AG08396 (cell line): ENCODE data around the gene R3HCC1L.
"Not testable (repeated sequence)": the region's sequence is repeated elsewhere in the genome, so short reads cannot be mapped to it uniquely, and the experiment has no call there.

ENCODE experiments used
- DNase-seq: peaks from one replicate; pipeline ENCODE4 v3.0.0; 2012; ENCODE audit warnings: low spot score, mixed read lengths

Gene R3HCC1L

DNA sequence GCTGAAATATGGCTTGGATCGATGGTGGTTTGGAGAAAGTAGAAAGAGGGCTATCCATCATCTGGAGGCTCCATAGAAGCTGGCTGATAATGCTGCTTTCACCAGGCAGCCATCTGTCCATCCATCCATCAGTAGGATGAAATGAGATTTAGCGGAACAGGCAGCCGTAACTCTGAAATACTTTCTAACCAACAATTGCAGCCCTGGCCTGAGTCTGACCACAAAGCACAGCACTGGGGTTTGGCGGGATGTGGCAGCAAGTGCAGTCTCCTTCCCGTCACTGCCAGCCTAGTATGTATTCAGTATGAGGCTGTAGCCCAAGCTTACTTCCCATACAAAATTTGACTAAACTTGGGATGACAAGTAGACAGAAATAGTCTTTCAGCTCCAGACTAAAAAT lies 38.0 kb downstream of the R3HCC1L start:
- DNase-seq, result no peak

- DNase-seq, result no peak
Measured at GRCh38 chr10:98173260-98173659, 38.8 kb downstream of the R3HCC1L start.

GRCh38 chr10:98182351-98182915 lies 48.0 kb downstream of the R3HCC1L start:
- DNase-seq, result not testable (repeated sequence)

GRCh38 chr10:98186681-98187080 lies 52.2 kb downstream of the R3HCC1L start:
- peak; percentile 15 for DNase-seq

DNA sequence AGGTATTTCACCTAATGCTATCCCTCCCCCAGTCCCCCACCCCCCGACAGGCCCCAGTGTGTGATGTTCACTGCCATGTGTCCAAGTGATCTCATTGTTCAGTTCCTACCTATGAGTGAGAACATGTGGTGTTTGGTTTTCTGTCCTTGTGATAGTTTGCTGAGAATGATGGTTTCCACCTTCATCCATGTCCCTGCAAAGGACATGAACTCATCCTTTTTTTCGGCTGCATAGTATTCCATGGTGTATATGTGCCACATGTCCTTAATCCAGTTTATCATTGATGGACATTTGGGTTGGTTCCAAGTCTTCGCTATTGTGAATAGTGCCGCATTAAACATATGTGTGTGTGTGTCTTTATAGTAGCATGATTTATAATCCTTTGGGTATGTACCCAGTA lies 56.3 kb downstream of the R3HCC1L start:
- DNase-seq, result not testable (repeated sequence)

DNA sequence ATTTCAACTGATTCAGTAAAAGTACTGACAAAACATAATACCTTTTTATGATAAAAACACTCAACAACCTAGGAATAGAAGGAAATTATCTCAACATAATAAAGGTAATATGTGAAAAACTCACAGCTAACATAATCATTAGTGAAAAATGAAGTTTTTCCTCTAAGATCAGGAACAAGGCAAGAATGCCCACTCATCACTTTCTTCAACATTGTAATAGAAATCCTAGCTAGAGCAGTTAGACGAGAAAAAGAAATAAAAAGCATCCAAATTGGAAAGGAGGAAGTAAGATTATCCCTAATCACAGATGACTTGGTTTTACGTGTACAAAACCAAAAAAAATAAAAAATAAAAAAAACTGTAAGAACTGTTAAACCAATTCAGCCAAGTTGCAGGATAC lies 58.6 kb downstream of the R3HCC1L start:
- no peak for DNase-seq

DNA sequence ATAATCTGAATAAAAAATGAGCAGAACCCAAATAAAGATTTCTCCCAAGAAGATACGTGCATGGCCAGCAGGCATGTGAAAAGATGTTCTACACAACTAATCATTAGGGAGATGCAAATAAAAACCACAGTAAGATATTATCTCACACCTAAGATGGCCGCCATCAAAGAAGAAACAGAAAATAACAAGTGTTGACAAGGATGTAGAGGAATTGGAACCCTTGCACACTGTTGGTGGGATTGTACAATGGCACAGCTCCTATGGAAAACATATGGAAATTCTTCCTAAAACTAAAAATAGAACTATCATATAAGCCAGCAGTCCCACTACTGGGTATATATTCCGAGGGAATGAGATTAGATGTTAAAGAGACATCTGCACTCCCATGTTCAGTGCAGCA lies 60.2 kb downstream of the R3HCC1L start:
- no peak for DNase-seq

DNA sequence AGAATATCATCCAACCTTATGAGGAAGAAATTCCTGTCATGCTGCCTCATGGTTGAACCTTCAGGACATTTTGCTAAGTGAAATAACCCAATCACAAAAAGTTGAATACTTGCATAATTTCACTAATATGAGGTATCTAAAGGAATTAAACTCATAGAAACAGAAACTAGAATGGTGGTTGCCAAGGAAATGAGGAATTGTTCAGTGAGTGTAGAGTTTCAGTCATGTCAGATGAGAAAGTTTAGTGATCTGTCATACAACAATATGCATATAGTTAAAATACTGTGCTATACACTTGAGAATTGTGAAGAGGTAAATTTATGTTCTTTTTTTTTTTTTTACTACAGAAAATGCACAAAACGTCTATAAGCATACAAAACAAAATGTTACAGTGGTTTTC lies 60.7 kb downstream of the R3HCC1L start:
- no peak for DNase-seq

GRCh38 chr10:98196985-98197384 lies 62.5 kb downstream of the R3HCC1L start:
- DNase-seq, result no peak

DNA sequence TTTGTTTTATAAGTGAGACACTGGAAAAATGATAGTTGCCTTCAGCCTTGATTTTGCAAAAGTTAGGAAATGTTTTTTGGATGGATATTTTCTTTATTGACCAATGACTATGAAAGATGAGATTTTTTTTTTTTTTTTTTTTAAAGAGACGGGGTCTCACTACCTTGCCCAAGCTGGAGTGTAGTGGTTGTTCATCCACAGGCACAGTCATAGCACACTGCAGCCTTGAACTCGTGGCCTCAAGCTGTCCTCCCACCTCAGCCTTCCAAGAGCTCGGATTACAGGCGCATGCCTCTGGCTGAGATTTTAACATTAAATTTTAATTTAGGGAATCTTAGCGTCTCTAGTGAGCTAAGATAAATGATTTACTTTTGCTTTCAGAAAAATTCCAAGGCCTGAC lies 67.3 kb downstream of the R3HCC1L start:
- DNase-seq, result no peak

GRCh38 chr10:98202378-98202777 lies 67.9 kb downstream of the R3HCC1L start:
- no peak for DNase-seq

- no peak for DNase-seq
Measured at GRCh38 chr10:98205351-98205750, 70.9 kb downstream of the R3HCC1L start.

DNA sequence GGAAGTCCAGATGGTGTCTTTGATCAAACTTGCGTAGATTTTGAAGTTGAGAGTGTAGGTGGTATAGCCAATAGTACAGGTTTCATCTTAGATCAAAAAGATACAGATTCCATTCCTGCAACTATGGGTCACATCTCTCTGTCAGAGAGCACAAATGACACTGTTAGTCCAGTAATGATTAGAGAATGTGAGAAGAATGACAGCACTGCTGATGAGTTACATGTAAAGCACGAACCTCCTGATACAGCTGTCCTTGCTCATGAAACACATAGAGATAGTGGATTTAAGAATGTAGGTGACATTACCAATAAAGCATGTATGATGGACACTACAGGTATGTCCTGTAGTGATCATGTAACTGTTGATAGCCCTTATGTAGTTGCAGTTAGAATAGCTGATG lies 74.5 kb downstream of the R3HCC1L start:
- no peak for DNase-seq

GRCh38 chr10:98209441-98209840 lies 75.0 kb downstream of the R3HCC1L start:
- no peak for DNase-seq

DNA sequence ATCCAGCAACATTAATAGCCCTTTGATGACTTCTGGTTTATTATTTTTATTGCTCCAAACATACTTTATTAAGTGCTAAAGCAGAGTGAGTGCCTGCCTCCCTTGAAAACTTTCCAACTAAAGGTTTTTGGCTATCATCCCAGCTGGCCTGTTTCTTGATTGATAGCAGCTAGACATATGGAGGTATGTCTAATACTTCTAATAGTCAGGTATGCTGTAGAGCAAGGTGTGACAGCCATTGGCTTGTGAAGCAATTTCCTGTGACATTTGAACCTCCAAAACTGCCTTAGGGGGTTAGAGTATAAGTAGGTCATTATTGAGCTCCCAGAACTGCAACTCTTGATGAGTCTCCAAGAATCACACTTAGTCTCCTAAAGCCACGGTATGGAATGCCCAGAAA lies 77.7 kb downstream of the R3HCC1L start:
- no peak for DNase-seq

DNA sequence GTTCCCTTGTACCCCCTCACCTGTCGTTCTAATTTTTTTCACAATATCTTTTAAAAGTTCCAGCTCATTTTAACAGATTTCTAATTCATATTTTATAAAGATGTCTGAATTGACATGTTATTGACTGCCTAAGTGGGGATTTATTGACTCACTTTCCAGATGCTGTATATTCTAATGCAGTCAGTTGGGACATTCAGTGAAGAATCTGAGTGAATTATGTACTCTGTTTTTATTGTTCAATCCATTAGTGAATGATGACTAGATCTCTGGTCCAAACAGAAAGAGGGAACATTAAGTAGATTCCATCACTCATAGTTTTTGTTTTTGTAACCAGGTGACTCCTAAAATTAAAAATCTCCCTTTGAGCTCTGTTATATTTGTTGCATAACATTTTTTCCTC lies 79.3 kb downstream of the R3HCC1L start:
- no peak for DNase-seq

- DNase-seq, result no peak
Measured at GRCh38 chr10:98215373-98215772, 80.9 kb downstream of the R3HCC1L start.

- no peak for DNase-seq
Measured at GRCh38 chr10:98217801-98218200, 83.3 kb downstream of the R3HCC1L start.

- DNase-seq, result no peak
Measured at GRCh38 chr10:98223874-98224273, 89.4 kb downstream of the R3HCC1L start.

- no peak for DNase-seq
Measured at GRCh38 chr10:98224509-98224908, 90.1 kb downstream of the R3HCC1L start.

- no peak for DNase-seq
Measured at GRCh38 chr10:98224996-98225395, 90.5 kb downstream of the R3HCC1L start.

DNA sequence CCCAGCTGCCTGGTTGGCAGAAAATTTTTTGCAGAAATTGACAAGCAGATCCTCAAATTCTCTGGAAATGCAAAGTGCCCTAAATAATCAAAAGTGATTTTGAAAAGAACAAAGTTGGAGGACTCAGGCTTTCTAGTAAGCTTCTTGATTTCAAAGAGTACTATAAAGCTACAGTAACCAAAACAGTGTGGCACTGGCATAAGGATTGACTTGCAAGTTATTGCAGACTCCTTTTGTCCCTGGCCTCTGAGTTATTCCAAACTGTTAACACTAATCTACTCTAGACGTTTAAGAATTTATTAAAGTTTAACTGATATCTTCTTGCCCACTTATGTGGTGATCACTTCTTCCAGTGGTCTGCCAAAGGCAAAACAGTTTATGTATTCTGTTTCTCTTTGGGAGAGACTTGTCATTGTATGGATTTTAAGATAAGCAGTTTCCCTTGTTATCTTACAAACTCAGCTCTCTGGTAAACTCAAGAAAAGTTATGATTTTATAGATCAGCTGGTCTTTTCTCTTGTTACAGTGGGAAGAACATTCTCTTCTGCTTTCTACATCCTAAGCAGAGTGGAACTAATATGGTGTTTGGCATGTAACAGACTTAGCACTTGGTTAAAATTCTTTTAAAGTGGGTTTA lies 92.2 kb downstream of the R3HCC1L start:
- no peak for DNase-seq

DNA sequence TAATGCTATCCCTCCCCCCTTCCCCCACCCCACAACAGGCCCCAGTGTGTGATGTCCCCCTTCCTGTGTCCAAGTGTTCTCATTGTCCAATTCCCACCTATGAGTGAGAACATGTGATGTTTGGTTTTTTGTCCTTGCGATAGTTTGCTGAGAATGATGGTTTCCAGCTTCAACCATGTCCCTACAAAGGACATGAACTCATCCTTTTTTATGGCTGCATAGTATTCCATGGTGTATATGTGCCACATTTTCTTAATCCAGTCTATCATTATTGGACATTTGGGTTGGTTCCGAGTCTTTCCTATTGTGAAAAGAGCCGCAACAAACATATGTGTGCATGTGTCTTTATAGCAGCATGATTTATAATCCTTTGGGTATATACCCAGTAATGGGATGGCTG lies 93.3 kb downstream of the R3HCC1L start:
- not testable (repeated sequence) for DNase-seq

GRCh38 chr10:98228266-98228665 lies 93.8 kb downstream of the R3HCC1L start:
- DNase-seq, result not testable (repeated sequence)
